PC-3 (cell line): ENCODE measurements around the gene PID1. TPM values are rescaled to one million over a fixed set of nuclear protein-coding genes. Genes with fewer than 3 reads are reported as not detected.

Experiments used
- ATAC-seq: fragments of 200-7000 bp; cut with Tn5 transposase; 2 replicates; pipeline ENCODE4 v1.9.1; 2020; ENCODE audit warnings: mild to moderate bottlenecking, moderate library complexity
- BruUV-seq: library from RNA; stranded (reverse); fragments of 400-500 nt; replicated peaks from 2 replicates; lab custom pipeline; 2021; lab: Mats Ljungman, UMichigan
- CTCF ChIA-PET: fragments of 300-600 bp; sonication (Branson Sonifier 250); formaldehyde crosslinking; loops from one replicate; lab custom pipeline; 2022; ENCODE audit warnings: antibody characterized with exemption; lab: Charles Lee
- POLR2A ChIA-PET: fragments of 300-600 bp; sonication (Branson Sonifier 250); formaldehyde crosslinking; loops from one replicate; lab custom pipeline; 2022; ENCODE audit warnings: antibody characterized with exemption; ENCODE audit not compliant: unreplicated experiment; lab: Charles Lee
- DNase-seq: peaks from one replicate; pipeline ENCODE4 v3.0.0-alpha.2; 2015
- H2AFZ ChIP-seq: fragments of 300-600 bp; sonication (generic); 2 replicates; pipeline ENCODE4 v1.6.0; 2016; ENCODE audit warnings: antibody characterized with exemption, low read length
- H3F3A ChIP-seq: fragments of 300-600 bp; sonication (generic); one replicate; pipeline ENCODE4 v1.6.0; 2017; ENCODE audit warnings: antibody characterized with exemption, low read length, control low read depth, mild to moderate bottlenecking; ENCODE audit not compliant: unreplicated experiment
- H3K27ac ChIP-seq: fragments of 300-600 bp; sonication (generic); 2 replicates; pipeline ENCODE4 v1.5.1; 2016; ENCODE audit warnings: mild to moderate bottlenecking, low read length
- H3K27me3 ChIP-seq: fragments of 300-600 bp; sonication (generic); 2 replicates; pipeline ENCODE4 v1.6.1; 2016; ENCODE audit warnings: low read length, mixed read lengths
- H3K36me3 ChIP-seq: fragments of 300-600 bp; sonication (generic); 2 replicates; pipeline ENCODE4 v1.6.1; 2016; ENCODE audit warnings: low read depth, mixed run types, low read length, mixed read lengths
- H3K4me1 ChIP-seq: fragments of 300-600 bp; sonication (generic); 2 replicates; pipeline ENCODE4 v1.5.1; 2016; ENCODE audit warnings: low read length; ENCODE audit not compliant: insufficient read depth
- H3K4me2 ChIP-seq: fragments of 300-600 bp; sonication (generic); 2 replicates; pipeline ENCODE4 v1.6.0; 2016; ENCODE audit warnings: low read length
- H3K4me3 ChIP-seq: fragments of 300-600 bp; sonication (generic); 2 replicates; pipeline ENCODE4 v1.5.1; 2016; ENCODE audit warnings: mild to moderate bottlenecking, low read length, mixed read lengths
- H3K79me2 ChIP-seq: fragments of 300-600 bp; sonication (generic); 2 replicates; pipeline ENCODE4 v1.6.1; 2017; ENCODE audit warnings: low read length, mixed read lengths
- H3K9ac ChIP-seq: fragments of 300-600 bp; sonication (generic); 2 replicates; pipeline ENCODE4 v1.6.0; 2016; ENCODE audit warnings: mild to moderate bottlenecking, low read length
- H3K9me2 ChIP-seq: fragments of 300-600 bp; sonication (generic); replicated peaks from 2 replicates; pipeline ENCODE4 v1.6.1; 2016; ENCODE audit warnings: mixed run types, low read length, mixed read lengths
- H3K9me3 ChIP-seq: fragments of 300-600 bp; sonication (generic); 2 replicates; pipeline ENCODE4 v1.6.1; 2016; ENCODE audit warnings: low read length, mixed read lengths
- H4K20me1 ChIP-seq: fragments of 300-600 bp; sonication (generic); 2 replicates; pipeline ENCODE4 v1.6.1; 2016; ENCODE audit warnings: low read length, mixed read lengths
- CTCF ChIP-seq: fragments of 300-600 bp; sonication (generic); conservative IDR thresholded peaks from 2 replicates; pipeline ENCODE4 v1.5.1; 2017; ENCODE audit warnings: antibody characterized with exemption, low read depth, mild to moderate bottlenecking, low read length
- EZH2 ChIP-seq: fragments of 300-600 bp; sonication (generic); IDR thresholded peaks from one replicate; pipeline ENCODE4 v1.6.1; 2017; ENCODE audit warnings: antibody characterized with exemption, mild to moderate bottlenecking, low read length; ENCODE audit not compliant: unreplicated experiment
- EZH2phosphoT487 ChIP-seq: fragments of 300-600 bp; sonication (generic); IDR thresholded peaks from 2 replicates; pipeline ENCODE4 v1.6.1; 2018; ENCODE audit warnings: mild to moderate bottlenecking, antibody characterized with exemption, low read length, borderline replicate concordance
- intact Hi-C: fragments of 100-400 bp; cut with micrococcal nuclease; formaldehyde crosslinking; loops from 2 replicates; pipeline ENCODE4 v1.9.0; 2023
- total RNA-seq: library from RNA; depleted of rRNA; stranded (reverse); fragments of >200 nt; gene quantifications from 2 replicates; pipeline ENCODE4 v1.2.3, GENCODE V29; 2014

Gene PID1
- total RNA-seq, 1 experiment from 2014 or later = 0.84 TPM

DNA sequence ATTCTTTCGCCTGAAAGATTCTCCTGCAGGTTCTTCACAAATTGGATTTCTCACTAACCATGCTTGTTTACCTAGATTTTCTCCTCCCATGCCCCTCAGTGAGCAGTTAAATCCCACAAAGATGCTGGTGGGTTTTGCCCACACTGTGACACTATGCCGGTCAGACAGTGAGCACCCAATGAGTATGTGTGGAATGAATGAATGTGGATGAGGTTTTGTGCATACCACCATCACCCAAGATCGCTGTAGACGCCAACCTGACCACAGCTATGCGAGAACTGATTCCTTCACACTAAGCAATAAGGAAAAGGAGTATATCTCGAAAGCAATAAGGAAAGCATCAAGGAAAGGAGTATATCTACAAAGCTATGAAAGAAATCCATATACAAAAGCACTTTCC lies 116.7 kb downstream of the PID1 start:
- ATAC-seq = no peak
- no peak for TF ChIP-seq EZH2
- Histone ChIP-seq H4K20me1 (no peaks in the 10 kb centered on the region), H3K79me2 (no peaks in the 10 kb centered on the region), H3K4me2 (no peak overlapping the region), H3K27me3 (peaks cover 12% of the 10 kb centered on the region; the same call in 1 of the 2 replicates), H3K27ac (no peak overlapping the region), H3K36me3 (no peaks in the 10 kb centered on the region), H3K4me3 (no peak overlapping the region), H3K9me2 (no peaks in the 10 kb centered on the region), H3F3A (no peaks in the 10 kb centered on the region), H3K4me1 (no peaks in the 10 kb centered on the region), H2AFZ (no peak overlapping the region), H3K9me3 (no peaks in the 10 kb centered on the region), H3K9ac (no peak overlapping the region)
- ChIA-PET POLR2A (no interaction called here), CTCF (no interaction called here)
- intact Hi-C loops = no loop called here
- BruUV-seq = no TSS peak
- no peak for DNase-seq

DNA sequence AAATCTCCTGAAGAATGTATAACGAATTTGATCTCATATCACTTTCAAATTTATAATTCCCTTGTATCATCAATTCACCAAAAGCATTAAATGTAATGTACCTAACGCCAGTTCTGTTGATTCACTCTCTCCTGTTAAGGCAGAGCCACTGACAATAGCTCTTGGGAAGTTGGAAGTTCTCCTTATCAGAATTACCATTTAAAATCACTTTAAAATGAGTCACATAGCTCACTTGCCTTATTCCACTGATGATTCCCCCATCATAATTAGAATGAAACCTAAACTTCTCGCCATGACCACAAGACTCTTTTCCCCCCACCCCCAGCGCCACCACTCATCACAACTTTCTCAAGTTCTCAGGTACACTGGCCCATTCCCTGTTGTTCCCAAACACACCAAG lies 117.1 kb downstream of the PID1 start:
- Histone ChIP-seq H3K27me3 (peaks cover 12% of the 10 kb centered on the region; the same call in 1 of the 2 replicates), H3K4me1 (no peaks in the 10 kb centered on the region), H2AFZ (no peak overlapping the region), H3K79me2 (no peaks in the 10 kb centered on the region), H3K36me3 (no peaks in the 10 kb centered on the region), H3F3A (no peaks in the 10 kb centered on the region), H3K9ac (no peak overlapping the region), H3K4me3 (no peak overlapping the region), H4K20me1 (no peaks in the 10 kb centered on the region), H3K9me2 (no peaks in the 10 kb centered on the region), H3K4me2 (no peak overlapping the region), H3K9me3 (no peaks in the 10 kb centered on the region), H3K27ac (no peak overlapping the region)
- TF ChIP-seq CTCF = no peak
- DNase-seq (no peak), ATAC-seq (no peak)
- intact Hi-C loops = no loop called here
- ChIA-PET POLR2A (no interaction called here), CTCF (no interaction called here)
- no TSS peak for BruUV-seq

DNA sequence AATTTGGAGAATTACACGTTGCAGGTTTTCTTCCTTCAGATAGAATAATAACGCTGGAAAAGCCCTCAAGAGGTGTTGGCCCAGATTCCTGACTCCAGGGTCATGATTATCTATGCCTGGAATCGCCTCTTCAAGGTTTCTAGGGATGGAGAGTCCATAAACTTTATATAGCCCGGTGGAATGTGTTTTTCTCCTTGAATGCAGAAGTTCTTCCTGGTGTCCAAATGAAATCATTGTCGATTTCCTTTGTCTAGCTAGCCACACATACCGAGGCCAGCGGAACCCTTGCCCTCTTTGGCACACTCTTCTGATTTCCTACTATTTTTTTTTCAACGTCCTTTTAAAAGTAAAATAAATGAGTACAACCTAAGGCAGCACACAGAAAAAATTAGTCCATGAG lies 117.8 kb downstream of the PID1 start:
- H3K36me3 ChIP-seq = no peaks in the 10 kb centered on the region
- H2AFZ ChIP-seq = no peak overlapping the region
- no peak overlapping the region for H3K4me3 ChIP-seq
- H3K9me2 ChIP-seq = no peaks in the 10 kb centered on the region
- DNase-seq (no peak), ATAC-seq (no peak)
- H3K9me3 ChIP-seq = no peaks in the 10 kb centered on the region
- intact Hi-C loops = no loop called here
- no peaks in the 10 kb centered on the region for H4K20me1 ChIP-seq
- no peaks in the 10 kb centered on the region for H3F3A ChIP-seq
- H3K27me3 ChIP-seq = peaks cover 12% of the 10 kb centered on the region; the same call in 1 of the 2 replicates
- no TSS peak for BruUV-seq
- ChIA-PET POLR2A (no interaction called here), CTCF (no interaction called here)
- H3K4me2 ChIP-seq = no peak overlapping the region
- no peak overlapping the region for H3K27ac ChIP-seq
- no peaks in the 10 kb centered on the region for H3K4me1 ChIP-seq
- no peak overlapping the region for H3K9ac ChIP-seq
- no peaks in the 10 kb centered on the region for H3K79me2 ChIP-seq
- TF ChIP-seq CTCF = no peak
- no peak for TF ChIP-seq EZH2phosphoT487
- no peak for TF ChIP-seq EZH2
